IMR-90 (cell line): ENCODE results near the gene AJM1.

Experiments
- CHD1 ChIP-seq: IDR thresholded peaks from 2 replicates; pipeline ENCODE4 v1.6.1; 2012; ENCODE audit warnings: low read depth, low read length, improper control_type of control experiment
- CTCF ChIP-seq: conservative IDR thresholded peaks from 2 replicates; pipeline ENCODE4 v1.5.1; 2012; ENCODE audit warnings: mild to moderate bottlenecking, low read depth, low read length, improper control_type of control experiment
- ELK1 ChIP-seq: fragments of 150-350 bp; IDR thresholded peaks from 2 replicates; pipeline ENCODE4 v1.6.1; 2016; ENCODE audit warnings: low read depth, mild to moderate bottlenecking, low read length, moderate library complexity, borderline replicate concordance
- MAFK ChIP-seq: IDR thresholded peaks from 2 replicates; pipeline ENCODE4 v1.6.1; 2012; ENCODE audit warnings: low read depth, low read length, improper control_type of control experiment
- POLR2A ChIP-seq: IDR thresholded peaks from 2 replicates; pipeline ENCODE4 v1.6.1; 2012; ENCODE audit warnings: mild to moderate bottlenecking, low read depth, low read length
- RAD21 ChIP-seq: IDR thresholded peaks from 2 replicates; pipeline ENCODE4 v1.6.1; 2012; ENCODE audit warnings: low read length, improper control_type of control experiment
- SMC3 ChIP-seq: fragments of 150-350 bp; IDR thresholded peaks from 2 replicates; pipeline ENCODE4 v1.6.1; 2016; ENCODE audit warnings: low read depth, mild to moderate bottlenecking, antibody characterized with exemption, low read length, moderate library complexity
- USF2 ChIP-seq: fragments of 150-350 bp; IDR thresholded peaks from 2 replicates; pipeline ENCODE4 v1.6.1; 2017; ENCODE audit warnings: mild to moderate bottlenecking, antibody characterized with exemption, low read length, low read depth

- TF ChIP-seq POLR2A (no peak), CTCF (no peak), SMC3 (no peak), USF2 (no peak), MAFK (no peak), CHD1 (no peak), RAD21 (no peak), ELK1 (no peak)
These were observed 44.6 kb downstream of the AJM1 start for GRCh38 chr9:136886610-136887597.
